ENCODE measurements around the gene KASH5.
A peak's percentile ranks its signal among the peaks of the same experiment; 100 is the strongest.
"Not testable (repeated sequence)": the region's sequence is repeated elsewhere in the genome, so short reads cannot be mapped to it uniquely, and the experiment has no call there.

The KASH5 gene

DNA sequence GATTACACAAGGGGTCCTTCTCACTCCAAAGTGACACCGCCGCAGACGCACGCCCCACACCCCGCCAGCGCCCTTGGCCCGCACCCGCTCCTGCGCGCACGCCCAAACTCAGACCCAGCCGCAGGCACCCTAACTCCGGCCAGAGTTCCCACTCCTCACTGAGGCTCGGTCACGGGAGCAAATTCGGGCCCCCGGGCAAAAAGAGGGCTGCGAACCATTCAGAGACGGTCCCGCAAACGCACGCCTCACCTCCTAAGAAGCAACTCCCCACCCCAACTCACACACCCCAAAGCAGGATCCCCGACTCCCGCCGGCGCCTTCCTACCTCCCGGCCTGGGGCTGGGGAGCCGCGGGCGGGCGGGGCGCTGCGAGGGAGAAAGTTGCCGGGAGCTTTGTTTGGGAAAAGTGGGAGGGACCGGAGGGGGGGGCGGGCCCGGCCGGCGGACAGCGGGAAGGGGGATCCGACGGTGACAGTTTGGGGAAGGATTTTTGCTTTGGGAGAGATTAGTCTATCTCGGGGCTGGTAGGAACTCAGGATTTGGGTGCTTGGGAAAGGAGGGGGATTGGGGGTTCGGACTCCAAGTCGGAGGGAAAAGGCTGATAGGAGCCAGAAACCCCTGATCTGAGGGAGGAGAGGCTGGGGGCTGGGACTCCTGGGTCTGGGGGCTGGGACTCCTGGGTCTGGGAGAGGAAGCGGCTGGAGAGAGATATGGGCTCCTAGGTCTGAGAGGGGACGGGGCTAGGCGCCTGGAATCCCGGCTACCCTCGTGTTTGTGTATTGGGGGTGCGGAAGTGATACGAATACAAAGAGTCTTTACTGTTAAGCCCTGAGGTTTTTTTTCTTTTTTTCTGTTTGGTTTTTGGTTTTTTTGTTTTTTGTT lies 25.8 kb upstream of the KASH5 start, which contains the start of gene TEAD2:
Gene TEAD2, minus strand, starts transcription at position 369 of the 881 bp plus-strand sequence. CDS start 2,341 bp downstream, outside the sequence.
- DNase-seq (ENCODE audit: low spot score) = no peak

DNA sequence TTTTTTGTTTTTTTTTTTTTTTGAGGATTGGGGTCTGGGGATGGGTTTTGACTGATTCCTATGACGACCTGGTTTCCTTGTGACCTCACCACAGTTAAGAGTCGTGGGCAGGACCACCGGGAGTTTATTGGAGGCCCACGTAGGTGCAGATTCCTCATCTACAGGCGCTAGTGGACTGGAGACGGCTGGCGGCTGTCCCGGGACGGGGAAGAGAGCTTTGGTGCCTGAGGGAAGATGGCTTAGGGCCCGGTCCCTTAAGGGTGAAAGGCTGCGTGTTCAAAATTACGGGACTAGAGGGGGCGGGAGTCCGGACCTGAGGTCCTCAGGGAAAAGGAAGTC lies 25.2 kb upstream of the KASH5 start:
- DNase-seq (ENCODE audit: low spot score) = no peak

DNA sequence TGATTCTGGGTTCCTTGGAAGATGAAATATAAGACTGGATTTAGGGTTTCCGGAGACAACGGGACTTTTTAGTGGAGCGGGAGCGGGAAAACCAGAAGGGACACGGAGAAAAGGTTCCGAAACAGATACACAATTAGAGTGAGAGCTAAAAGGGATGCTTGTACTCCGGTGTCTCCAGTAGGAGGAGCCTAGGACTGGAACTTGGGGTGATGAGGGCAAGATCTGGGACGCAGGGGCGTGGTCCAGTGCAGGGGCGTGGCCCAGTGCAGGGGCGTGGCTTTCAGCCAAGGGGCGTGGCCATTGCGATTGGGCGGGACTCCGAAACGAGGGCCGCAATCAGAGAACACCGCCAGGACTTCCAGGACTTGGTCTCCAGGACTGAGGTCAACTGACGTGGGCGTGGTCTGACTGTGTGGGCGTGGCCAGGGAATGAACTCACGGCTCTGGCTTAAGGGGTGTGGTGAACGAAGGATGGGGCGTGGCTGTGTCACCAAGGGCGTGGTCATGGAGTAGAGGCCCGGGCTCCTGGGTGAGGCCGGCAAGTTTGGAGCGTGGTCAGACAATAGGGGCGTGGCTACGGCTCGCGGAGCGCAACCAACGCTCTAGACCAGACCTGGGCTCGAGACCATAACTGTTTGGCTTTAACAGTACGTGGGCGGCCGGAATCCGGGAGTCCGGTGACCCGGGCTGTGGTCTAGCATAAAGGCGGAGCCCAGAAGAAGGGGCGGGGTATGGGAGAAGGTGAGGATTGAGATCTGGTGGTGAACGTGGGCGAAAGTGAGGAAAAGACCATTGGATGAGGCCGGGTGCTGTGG lies 24.6 kb upstream of the KASH5 start, which contains the start of gene DKKL1:
Gene DKKL1, plus strand, starts transcription at position 610 of the 815 bp plus-strand sequence. Its CDS starts 122 bp downstream, at position 732.
- DNase-seq (ENCODE audit: low spot score) = peak; percentile 24

DNA sequence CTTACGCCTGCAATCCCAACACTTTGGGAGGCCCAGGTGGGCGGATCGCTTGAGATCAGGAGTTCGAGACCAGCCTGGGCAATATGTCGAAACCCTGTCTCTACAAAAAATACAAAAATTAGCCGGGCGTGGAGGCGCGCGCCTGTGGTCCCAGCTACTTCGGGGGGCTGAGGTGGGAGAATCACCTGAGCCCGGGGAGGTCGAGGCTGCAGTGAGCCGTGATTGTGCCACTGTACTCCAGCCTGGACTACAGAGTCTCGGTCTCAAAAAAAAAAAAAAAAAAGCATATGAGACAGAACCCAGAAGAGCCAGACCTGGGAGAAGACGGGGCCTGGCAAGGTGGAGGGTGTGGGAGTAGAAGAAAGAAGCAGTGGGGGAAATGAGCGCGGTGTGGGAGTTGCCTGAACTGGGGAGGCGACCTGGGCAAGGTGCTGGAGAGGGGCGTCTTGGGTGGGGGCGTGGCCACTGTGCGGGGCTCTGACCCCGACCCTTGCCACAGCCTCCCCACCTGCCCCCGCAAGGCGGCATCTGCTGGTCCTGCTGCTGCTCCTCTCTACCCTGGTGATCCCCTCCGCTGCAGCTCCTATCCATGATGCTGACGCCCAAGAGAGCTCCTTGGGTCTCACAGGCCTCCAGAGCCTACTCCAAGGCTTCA lies 23.8 kb upstream of the KASH5 start:
- DNase-seq (ENCODE audit: low spot score) = no peak

DNA sequence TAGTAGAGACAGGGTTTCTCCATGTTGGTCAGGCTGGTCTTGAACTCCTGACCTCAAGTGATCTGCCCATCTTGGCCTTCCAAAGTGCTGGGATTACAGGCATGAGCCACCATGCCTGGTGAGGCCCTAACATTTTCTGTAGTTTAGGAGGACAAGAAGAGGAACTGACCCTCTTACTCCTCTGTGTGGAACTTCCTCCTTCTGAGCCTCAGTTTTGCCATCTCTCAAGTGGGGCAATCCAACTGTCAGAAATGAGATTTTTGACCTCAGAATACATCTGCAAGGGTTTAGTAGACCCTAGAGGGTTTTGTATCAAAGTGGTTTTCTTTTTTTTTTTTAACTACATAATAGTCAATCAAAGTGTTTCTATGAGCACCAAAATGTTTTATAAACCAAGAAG lies 21.9 kb upstream of the KASH5 start:
- DNase-seq (ENCODE audit: low spot score) = no peak

DNA sequence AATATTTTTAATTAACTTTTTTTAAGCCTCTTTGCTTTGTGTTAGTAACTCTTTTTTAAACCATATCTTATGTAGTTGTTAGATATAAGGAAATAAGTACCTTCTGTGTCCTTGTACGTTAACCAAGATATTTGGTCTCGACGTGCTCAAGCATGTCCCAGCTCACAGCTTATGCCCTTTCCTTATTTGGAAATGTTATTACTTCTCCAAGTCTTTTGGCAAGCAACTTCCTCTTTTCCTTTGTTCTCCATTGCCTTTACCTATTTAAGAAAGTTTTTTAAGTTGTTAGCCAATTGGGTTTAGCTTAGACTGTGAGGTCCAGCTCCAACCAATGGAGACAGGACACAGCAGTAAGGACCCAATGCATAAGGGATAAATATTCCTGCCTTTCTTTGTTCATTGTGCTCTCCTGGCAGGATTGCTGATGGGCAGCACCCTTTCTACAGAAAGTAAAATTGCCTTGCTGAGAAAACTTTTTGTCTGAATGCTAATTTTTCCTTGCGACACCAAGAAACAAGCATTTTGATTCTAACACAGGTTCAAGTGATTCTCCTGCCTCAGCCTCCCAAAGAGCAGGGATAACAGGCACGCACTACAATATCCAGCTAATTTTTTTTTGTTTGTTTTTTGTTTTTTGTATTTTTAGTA lies 19.2 kb upstream of the KASH5 start:
- DNase-seq (ENCODE audit: low spot score) = no peak

DNA sequence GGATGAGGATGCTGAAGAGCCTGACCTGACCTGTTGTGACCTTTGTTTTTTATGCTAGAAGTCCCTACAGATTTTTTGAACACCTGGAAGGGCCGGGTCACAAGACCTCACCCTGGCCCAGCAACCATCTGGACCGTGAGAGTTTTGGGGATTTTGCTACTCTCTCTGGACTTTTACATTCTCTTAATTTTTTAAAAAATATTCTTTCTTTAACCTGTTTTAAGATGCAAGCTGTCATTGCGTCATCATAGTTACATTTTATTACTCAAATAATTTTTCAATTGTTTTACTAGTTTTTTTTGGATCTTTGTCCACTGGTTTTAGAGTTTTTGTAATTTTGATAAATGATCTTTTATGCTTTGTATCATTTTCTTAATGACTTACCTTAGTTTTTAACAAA lies 16.9 kb upstream of the KASH5 start:
- DNase-seq (ENCODE audit: low spot score) = no peak

DNA sequence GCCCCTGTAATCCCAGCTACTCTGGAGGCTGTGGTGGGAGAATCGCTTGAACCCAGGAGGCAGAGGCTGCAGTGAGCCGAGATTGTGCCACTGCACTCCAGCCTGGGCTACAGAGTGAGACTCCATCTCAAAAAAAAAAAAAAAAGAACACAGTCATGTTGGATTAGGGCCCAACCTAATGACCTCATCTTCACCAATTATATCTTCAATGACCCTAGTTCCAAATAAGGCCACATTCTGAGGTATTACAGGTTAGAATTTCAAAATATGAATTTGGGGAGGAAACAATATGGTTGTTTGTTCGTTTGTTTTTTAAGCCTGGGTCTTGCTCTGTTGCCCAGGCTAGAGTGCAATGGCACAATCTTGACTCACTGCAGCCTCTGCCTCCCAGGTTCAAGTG lies 14.9 kb upstream of the KASH5 start:
- not testable (repeated sequence) for DNase-seq (ENCODE audit: low spot score)

DNA sequence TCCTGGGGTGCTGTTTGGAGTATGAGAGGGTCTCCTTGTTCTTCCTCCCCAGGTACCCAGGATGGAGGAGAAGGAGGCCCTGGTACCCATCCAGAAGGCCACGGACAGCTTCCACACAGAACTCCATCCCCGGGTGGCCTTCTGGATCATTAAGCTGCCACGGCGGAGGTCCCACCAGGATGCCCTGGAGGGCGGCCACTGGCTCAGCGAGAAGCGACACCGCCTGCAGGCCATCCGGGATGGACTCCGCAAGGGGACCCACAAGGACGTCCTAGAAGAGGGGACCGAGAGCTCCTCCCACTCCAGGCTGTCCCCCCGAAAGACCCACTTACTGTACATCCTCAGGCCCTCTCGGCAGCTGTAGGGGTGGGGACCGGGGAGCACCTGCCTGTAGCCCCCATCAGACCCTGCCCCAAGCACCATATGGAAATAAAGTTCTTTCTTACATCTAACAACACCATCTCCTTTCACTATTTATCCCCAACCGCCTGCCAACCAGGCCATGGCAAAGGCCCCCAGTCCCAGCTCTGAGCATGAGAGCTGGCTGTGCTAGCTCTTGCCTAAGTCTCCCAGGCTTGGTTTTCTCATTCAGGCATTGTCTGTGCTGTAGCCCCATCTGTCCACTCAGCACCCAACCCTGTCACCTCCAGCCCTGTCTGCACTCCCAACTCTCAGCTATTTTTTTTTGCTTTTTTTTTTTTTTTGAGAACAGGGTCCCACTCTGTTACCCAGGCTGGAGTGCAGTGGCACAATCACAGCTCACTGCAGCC lies 13.2 kb upstream of the KASH5 start:
- DNase-seq (ENCODE audit: low spot score) = no peak

DNA sequence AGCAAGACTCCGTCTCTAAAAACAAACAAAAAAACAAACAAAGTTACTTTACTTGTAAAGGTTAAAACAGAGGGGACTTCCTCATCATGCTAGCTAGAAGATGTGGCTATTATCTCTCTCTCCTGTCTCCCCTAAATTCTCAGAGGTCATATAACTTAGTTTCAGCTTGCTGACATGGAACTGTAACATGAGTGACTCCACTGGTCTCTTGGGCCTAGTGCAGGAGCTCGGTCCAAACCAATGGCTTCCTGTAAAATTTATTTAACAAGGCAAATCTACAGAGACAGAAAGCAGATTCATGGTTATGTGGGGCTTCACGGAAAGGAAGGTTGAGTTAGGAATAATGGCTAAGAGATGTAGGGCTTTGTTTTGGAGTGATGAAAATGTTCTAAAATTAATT lies 9.5 kb upstream of the KASH5 start:
- no peak for DNase-seq (ENCODE audit: low spot score)

DNA sequence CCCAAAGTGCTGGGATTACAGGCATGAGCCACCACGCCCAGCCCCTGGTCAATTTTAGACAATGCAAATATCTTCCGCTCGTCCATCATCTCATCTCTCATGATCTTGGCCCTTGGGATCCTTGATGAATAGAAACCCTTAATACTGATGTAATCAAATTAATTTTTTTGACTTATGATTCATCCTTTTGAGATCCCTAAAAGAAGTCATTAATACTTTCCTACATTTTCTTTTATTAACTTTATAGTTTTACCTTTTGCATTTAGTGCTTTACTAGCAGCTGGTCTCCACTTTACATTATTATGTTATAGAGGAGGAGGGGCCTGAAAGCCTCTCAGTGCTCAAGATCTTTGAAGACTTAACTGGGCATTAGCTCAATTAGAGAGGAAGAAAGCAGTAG lies 7.7 kb upstream of the KASH5 start:
- no peak for DNase-seq (ENCODE audit: low spot score)

DNA sequence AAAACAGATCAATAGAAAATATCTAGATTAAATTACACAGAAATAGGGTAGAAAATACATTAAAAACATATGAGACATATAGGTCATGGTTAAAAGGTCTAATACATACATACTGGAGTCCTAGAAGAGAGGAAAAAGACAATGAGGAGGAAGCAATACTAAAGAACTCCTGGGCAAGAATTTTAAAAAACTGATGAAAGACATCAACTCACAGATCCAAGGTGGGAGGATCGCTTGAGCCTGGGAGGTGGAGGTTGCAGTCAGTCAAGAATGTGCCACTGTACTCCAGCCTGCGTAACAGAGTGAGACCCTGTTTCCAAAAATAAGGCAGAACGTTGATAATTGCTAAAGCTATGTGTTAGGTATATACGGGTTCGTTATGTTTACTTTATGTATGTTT lies 5.4 kb upstream of the KASH5 start:
- no peak for DNase-seq (ENCODE audit: low spot score)

DNA sequence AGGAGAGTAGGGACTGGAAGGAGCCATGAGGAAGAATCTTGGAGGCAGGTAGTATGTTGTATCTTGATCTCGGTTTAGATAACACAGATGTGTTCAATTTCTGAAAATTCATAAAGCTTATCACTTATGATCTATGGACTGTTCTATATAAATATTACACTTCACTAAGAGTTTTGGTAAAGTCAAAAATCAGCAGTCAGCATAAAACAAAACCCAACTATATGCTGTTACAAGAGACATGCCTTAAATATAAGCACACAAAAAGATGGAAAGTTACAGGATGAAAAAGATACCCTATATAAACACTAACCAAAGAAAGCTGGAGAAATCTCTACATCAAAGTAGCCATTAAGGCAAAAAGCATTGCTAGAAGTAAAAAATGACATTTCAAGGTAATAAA lies 4.5 kb upstream of the KASH5 start:
- no peak for DNase-seq (ENCODE audit: low spot score)

DNA sequence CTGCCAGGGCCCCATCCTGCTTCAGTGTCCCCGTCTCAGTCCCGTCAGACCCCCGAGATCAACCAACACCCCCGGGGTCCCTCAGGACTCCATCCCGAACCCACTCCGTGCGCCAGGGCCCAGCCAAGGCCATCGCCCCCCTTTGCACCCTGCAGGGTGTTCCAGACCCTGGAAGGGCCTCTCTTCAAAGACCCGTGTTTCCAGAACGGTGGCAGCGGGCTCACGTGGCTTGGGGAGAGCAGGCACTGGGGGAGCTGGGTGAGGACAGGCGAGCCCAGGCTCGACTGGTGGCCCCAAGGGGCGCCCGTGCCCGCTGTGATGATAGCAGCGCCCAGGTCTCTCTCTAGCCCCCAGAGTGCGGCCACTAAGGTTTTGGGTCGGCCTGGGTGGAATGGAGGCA lies 1.4 kb downstream of the KASH5 start:
- DNase-seq (ENCODE audit: low spot score) = no peak

DNA sequence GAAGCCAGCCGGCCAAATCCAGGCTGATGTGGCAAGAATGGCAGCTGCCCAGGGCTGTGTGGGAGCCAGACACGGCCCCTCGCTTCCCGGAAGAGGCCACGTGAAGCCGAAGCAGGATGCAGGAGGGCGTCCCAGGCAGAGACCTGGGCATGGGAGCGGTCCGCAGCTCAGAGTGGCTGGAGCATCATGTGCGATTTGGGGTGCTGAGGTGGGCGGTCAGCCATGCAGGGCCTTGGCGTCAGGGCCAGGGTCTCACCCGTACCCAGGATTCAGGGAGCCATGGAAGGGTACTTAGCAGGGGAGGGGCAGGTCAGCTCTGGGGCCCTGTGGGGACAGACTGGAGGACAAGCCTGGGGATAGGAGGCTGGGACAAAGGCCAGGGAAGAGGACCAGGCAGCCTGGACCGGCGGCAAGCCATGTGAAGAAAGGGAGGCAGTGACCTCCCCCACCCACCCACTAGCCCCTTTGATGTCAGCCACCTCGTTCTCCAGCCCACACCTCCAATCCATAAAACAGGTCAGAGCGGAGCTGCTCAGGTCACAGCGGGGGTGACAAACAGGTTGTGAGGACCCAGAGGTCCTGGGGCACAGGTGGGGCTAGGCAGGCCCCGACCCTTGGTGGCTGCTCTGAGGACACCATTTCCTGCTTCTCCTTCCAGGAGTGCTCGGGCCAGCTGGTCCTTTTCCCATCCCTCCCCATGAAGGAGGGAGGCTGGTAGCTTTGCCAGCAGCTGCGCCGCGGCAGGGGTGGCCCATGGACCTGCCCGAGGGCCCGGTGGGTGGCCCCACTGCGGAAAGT lies 2.3 kb downstream of the KASH5 start:
- DNase-seq (ENCODE audit: low spot score) = no peak

DNA sequence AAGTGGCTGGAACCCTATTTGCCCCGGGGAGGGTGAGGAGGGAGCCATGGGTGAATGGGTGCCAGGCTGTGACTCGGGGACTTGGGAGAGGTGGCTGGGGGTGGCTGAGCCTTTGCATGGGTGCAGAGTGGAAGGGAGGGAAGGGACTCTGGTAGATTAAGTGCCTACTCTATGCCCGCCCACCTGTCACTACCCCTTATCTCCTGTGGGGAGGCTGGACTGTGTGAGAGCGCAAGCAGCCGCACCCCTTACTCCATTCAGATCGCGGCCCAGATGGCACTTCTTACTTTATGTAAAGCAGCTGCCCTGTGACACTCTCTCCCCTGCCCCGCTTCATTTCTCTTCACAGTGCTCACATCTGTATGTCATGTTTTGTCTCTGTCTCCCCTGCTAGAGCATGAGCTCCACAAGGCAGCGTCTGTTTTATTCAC lies 2.9 kb downstream of the KASH5 start:
- DNase-seq (ENCODE audit: low spot score) = no peak

DNA sequence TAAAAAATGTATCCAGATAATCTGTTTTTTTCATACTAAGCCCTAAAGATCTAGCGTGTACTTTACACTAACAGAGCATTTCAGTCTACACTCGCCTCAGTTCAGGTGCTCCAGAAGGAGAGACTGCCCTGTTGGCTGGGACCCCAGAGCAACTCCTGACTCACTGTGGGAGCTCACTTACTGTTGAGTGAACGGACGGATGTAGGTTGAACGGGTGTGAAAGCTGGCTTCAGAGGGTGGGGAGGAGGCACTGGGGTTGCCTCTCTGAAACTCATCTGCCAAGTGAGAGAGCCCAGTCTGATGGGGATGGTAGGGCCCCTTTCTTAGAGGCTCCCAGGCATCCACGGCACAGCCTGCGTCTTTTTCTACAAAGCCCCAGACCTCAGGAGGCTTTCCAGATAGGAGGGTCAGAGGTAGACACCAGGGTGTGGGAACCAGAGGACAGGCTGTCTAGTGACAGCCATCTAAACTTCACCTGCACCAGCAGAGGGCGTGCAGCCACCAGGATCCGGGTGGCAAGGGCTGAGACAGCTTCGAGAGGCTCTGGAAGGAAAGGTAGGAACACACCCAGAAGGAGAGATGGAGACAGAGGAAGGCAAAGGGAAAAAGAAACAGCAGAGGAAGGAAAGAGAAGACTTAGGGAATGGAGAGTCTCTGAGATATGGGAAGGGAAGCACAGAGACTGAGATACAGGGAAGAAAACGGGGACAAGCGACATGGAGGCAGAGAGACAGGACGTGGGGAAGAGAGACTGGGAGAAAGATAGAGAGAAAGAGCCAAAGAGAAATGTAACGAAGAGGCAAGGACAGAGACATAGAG lies 3.7 kb downstream of the KASH5 start:
- peak; percentile 48 for DNase-seq (ENCODE audit: low spot score)

DNA sequence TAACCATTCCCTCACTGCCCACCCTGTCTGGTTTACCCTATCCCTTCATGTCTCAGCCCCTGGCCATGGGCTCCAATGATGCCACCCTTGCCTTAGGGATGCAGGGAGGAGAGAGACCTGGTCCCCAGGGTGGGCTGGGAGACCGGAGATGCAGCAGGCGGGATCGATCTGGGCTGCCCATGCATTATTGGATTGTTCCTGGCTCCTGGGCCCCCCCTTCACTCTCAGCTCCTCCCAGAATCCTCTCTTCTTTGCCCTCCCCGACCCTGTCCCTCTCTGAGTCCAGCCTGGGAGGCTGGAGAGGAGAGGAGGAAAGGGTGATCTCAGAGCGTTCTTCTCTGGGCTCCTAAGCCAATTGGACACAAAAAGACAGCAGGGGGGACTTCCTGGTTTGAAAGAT lies 5.8 kb downstream of the KASH5 start:
- DNase-seq (ENCODE audit: low spot score) = no peak

DNA sequence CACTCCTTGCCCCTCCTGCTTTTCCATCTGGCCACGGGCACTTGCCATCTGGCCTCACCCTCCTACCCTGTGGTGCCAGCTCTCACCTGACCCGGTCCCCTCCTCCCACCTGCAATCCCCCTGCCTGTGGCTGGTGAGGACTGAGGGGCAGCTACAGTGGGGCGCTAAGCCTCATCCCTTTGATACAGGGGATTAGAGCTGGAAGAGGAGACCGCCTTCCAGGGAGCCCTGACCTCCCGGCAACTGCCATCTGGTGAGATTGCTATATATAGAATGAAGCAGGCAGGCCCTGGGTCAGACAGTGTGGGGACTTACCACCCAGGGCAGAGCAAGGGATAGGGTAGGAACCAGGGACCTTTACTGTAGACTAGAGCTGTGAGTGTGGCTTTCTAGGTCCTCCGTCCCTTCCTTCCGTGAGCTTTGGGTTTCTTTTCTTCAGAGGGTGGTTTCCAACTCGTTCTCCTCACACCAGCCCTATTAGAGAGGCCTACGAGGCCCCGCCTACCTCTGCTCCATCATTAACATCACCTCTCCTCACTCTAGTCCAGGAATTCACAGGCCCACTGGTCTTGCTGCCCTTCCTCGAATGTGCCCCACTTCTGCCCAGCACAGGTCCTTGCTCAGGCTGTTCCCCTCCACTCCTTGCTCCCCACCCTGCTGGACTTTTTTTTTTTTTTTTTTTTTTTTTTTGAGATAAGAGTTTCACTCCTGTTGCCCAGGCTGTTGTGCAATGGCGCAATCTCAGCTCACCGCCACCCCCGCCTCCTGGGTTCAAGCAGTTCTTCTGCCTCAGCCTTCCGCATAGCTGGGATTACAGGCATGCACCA lies 7.7 kb downstream of the KASH5 start:
- DNase-seq (ENCODE audit: low spot score) = no peak
